B cell (primary cell): ENCODE data around the gene PRKCZ.

Experiments
- CTCF ChIP-seq: fragments of 200-600 bp; IDR thresholded peaks from one replicate; pipeline ENCODE4 v1.8.0; 2022; ENCODE audit warnings: antibody characterized with exemption, mild to moderate bottlenecking
- EZH2 ChIP-seq: IDR thresholded peaks from 2 replicates; pipeline ENCODE4 v1.6.1; 2012; ENCODE audit warnings: borderline replicate concordance, low read depth, mild to moderate bottlenecking, moderate library complexity, low read length; ENCODE audit not compliant: insufficient read depth, poor library complexity, severe bottlenecking

- TF ChIP-seq CTCF = no peak
- TF ChIP-seq EZH2 = no peak
Observed at GRCh38 chr1:2088458-2088857, 38.2 kb downstream of the PRKCZ start.
